HG02852 (cell line): ENCODE data around the gene ARHGEF7.

Source experiments
- ATAC-seq: cut with Tn5 transposase; IDR thresholded peaks from one replicate; pipeline ENCODE4 v1.9.1; 2021; ENCODE audit warnings: mild to moderate bottlenecking, moderate library complexity; ENCODE audit not compliant: unreplicated experiment

The ARHGEF7 gene

DNA sequence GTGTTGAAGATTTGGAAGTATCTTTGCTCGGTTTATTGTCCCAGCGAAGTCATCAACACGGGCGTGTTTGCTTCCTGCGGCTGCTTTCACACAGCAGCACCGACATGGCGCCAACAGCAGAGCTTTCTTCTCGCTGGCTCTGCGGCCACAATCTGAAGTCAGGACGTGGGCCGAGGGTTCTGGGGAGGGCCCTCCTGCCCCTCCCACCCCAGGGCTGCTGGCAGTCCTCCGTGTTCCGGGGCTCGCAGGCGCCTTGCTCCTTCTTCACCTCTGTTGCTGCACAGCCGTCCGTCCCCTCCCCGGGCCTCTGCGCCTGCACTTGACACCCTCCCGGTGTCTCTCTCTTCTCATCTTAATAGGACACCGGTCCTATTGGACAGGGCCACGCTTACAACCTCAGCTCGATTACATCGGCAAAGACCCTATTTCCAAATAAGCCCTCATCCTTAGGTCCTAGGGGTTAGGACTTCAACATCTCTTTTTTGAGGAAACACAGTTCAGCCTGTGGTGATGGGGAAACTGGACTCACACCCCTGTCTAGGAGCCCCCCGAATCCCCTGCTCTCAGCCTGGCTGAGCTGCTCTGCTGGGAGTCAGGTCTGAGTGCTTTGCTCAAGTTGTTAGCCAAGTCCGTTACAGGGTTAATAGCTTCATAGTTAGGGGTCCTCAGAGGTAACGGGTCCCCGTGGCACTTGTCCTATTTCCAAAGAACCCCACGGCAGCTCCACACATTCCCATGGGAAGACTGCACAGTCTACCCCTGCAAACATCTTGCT is 202.6 kb downstream of the ARHGEF7 start:
- ATAC-seq: no peak

DNA sequence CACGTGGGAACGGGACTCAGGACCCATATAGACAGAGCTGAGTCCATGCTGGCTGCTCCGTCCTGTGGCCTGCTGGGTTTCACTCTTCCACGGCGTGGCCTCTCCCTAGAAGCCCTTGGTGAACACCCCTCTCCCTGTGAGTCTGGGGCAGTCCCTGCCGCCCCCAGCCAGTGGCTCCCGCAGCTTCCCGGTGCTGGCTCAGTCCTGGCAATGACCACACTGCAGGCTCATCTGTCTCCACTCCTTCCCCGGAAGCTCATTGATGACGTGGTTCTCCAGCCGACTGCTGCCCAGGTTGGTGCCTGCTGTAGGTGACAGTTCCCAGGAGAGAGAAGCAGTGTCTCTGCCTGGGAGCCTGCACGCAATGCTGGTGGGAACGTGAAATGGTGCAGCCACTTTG is 203.3 kb downstream of the ARHGEF7 start:
- no peak for ATAC-seq

DNA sequence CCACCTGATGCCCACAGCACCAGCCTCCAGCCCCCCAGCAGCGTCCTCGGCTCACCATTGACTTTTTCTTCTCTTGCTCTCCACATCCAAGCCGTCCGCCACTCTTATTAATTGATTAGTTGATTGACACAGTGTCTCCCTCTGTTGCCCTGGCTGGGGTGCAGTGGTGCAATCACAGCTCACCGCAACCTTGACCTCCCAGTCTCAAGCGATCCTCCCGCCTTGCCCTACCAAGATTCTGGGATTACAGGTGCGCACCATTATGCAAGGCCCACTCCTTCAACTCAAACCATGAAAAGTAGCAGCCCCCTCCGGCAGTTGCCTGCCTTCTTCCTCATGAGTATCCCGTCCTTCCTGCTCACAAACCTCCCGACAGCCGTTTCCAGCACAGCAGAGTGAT is 204.4 kb downstream of the ARHGEF7 start:
- ATAC-seq: no peak

DNA sequence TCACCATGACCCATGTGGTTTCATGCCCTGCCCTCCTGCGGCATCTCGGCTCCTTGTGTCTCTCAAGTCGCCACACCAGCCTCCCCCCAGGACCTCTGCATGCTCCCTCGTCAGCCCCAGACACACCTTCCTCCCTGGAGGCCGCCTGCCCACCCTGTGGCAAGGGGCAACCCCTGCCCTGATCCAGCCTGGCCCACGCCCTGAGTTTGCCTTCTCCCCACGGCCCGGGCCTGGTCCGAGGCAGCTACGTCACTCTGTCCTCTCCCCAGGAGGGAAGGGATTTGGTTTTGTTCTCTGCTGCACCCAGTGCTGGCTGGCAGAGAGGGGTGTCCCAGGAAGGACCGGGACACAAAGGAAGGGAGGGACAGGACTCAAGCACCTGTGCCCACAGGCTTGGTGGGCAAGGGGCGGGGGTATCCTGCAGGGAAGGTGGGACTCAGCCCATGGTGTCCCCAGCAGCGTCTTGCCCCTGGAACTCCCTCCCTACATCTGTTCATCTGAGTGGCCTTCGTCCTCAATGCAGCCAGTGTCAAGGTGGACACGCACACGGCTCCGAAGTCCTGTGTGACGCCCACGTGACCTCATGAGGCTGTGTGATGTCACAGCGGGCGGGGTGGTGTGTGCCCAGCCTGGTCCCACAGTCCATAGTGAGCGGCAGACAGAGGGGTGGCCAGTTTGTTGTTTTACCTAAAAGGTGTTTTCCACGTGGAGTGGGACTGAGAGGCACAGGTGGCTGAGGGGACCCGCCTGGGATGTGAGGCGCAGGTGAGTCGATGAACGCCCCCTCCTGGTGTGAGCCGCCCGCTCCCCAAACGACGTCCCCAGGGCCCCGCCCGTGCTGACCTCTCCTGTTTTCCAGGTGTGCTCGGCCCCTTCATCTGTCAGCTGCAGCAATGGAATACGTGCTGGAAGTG is 205.1 kb downstream of the ARHGEF7 start, which contains the start of gene TEX29:
TSS of gene TEX29 (plus strand) at position 645 of the 914 bp plus-strand sequence. CDS start at position 894, 249 bp downstream.
- no peak for ATAC-seq

DNA sequence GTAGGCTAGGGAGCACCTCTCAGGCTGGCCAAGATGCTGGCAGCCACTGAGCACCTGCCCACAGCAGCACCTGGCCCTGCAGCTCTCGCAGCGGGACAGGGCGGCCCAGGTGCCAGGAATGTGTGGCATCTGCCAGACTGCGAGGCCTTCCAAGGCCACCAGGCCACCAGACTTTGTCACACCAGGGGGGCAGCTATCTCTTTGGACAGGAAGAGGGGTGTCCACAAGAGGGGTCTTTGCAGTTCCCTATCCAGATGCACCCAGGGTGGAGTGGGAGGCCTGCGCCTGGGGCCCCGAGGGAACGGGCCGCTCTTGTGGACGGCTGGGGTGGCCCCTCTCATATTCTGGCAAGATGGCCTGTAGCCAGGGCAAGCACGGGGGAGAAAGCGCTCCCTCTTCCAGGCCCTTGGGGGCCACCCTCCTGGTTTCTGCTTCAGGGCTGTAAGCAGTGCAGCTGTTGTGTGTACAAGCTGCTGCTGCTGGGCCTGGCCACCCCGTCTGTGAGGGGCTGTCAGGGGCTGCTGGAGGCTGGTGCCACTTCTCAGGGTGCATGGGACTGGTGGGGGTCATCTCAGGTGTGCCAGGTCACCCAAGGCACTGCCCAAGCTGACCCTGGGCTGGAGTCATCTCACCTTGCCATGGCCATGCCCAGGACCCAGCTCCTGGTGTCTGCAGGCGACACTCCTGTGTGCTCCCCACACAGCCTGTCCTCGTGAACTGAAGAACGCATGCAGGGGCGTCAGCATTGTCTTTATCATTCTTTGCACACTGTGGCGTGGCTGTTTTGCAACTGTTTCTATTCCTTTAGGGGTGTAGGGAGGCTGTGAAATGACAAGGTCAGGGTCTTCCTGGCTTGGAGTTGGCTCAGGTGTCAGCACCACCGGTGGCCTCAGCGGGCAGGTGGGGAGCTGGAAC is 207.1 kb downstream of the ARHGEF7 start:
- no peak for ATAC-seq

DNA sequence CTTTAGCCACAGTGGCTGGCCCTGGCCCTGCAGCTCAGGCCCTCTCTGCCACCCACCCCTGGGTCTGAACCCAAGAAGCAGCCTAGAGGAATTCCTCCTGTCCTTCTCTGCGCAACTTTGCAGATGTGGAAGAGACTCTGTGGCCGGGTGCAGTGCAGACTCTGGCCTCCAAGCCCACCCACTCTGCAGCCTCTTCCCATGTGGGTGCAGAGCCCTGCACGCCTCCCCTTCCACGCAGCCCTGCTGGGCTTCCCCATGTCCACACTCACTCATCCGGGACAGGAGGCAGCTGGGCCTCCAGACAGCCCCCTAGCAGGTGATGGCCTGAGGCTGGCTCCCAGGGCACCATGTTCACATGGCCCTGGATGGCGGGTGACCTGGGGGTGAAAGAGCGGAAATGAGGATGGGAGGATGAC is 207.8 kb downstream of the ARHGEF7 start:
- no peak for ATAC-seq

DNA sequence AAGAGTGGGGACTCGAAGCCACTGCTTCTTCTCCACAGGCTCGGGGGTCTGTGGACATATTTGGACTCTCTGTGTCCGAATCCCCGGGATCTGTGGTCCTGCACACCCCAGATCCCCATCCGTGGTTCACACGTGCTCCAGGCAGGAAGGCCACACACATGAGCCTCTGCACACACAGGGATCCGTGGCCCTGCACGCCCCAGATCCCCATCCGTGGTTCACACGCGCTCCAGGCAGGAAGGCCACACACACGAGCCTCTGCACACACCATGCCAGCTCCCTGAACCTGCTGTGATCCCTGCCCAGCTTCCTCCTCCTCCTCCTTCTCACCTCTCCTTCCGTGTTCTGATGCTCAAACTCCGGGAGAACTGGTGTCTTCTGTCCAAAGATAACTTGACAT is 208.4 kb downstream of the ARHGEF7 start:
- no peak for ATAC-seq

DNA sequence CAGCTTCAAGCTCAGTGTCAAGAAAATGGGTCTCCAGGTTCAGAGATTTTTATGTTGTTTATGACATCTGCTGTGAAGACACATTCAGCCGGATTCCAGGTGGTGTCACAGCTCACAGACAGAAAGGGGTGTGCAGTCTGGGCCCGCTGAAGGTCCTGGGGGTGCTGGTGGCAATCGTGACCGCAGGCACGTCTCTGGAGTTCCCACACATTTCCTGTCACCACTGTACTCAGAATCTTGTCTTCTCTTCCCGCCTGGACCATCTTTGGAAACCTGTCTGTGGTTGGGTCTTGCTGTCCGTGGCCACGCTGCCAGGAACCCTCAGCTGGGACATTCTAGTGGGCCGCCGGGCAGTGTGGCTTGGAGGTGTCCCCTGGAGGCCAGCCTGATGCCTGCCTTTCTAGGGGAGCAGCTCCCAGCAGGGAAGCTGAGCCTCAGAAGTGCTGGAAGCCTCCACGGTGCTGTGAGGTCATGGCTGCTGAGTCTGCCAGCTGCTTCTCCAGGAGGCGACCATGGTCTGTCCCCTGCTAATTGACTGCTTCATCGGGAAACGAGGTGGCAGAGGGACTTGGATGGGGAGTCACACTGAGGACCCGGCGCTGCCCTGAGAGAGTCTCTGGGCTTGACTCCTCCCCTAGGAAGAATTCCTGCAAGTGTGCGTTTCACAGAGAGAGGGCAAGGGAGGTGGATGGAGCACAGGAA is 209.0 kb downstream of the ARHGEF7 start:
- ATAC-seq: no peak

DNA sequence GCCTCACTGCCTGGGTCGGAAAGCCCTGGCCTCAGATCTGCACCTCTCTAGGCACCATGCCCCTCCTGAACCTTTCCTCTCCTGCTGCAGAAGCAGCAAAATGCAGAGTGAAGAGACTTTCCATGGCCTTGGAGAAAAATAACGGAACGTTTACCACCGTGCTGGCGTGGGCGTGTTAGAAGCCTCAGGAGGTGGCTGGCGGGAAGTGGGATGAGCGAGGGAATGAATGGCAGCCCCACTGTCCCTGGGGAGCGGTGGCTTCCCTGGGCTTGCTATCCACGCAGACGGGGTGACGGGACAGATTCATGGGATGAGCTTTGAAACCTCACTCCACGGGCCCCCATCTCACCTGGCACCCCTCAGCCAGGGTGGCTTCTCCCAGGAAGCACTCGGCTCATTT is 209.6 kb downstream of the ARHGEF7 start:
- ATAC-seq: no peak

DNA sequence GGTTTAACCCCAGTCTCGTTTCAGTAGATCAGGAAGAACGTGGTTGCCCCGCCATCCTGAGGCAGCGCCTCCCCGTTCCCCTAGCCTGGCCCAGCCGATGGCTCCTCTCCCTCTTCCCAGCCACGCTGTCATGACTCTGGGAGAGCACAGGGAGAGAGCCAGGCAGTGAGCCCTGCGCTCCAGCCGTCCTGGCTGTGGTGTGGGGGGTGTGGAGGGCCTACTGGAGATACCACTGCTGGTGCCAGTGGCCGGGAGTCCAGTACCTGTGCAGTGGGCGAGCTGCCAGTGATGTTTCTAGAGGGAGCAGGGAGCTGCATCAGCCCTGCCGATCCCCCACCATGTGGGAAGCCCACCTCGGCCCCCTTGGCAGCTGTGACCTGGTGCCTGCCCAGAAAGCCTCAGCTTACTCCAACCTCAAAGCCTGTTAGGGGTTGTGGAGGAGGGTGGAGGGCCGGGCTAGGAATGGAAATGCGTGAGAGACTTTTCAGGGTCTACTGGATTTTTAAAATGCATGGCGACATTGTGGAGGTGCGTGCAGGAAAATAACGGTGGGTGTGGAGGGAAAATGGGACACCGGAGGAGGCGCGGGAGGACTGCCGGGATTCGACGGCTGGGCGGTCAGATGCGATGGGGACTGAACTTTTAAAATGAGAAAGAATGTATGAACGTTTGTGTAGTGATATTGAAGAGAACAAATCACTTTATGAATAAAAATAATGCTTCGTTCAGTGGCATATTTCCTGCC is 210.2 kb downstream of the ARHGEF7 start:
- no peak for ATAC-seq

DNA sequence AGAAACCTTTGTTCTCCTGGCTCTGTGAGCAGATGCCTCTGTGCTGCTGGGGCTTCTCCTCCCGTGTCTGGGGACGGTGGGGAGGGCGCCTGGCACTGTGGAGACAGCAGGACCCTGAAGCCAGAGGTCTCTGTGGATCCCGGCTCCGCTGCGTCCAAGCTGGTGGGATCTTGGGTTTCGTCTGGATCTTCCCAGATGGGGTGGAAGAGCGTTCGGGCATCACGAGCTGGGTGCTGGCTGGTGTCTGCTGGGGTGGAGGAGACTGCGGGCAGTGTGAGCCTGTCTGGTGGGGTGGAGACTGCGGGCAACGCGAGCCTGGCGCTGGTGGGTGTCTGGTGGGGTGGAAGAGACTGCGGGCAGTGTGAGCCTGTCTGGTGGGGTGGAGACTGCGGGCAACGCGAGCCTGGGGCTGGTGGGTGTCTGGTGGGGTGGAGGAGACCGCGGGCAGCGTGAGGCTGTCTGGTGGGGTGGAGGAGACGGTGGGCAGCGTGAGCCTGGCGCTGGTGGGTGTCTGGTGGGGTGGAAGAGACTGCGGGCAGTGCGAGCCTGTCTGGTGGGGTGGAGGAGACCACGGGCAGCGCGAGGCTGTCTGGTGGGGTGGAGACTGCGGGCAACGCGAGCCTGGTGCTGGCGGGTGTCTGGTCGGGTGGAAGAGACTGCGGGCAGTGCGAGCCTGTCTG is 211.0 kb downstream of the ARHGEF7 start:
- ATAC-seq: no peak

DNA sequence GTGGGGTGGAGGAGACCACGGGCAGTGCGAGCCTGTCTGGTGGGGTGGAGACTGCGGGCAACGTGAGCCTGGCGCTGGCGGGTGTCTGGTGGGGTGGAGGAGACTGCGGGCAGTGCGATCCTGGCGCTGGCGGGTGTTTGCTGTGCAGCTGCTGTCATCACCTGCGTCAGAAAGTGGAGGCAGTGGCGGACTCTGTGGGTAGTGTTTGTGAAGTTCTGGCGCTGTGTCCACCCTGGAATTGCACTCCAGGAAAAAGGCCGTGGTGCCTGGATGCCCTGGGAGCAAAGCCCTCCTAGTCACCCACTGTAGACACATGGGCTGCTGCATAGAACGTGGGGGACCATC is 211.5 kb downstream of the ARHGEF7 start:
- ATAC-seq: no peak

DNA sequence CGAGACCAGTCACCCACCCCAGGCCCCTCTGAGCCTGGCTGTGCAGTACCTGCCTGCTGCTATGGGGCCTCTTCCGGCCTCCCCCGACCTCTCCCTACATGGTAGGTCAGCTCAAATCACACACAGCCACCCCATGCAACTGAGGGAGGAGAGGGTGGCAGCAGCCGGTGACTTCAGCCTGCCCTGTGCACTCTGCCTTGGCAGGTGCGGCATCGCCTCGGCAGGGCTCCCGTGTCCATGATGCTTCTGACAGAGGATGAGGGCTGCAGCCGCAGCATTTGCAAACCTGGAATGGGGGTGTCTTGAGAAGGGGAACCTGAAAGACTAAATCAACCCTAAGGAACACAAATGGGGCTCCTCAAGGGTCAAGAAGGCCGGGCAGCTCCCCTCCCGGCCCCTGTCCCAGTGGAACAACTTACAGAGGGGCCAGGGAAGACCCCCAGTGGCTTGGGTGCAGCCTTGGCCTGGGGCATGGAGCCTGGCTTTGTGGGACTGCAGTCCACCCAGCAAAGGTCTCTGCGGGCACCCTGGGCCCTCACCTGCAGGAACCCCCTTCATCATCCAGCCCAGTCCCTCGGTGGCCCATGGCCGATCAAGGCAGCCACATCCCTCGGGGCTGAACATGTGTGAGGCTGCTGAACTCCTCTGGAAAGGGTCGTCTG is 212.0 kb downstream of the ARHGEF7 start:
- ATAC-seq: no peak

DNA sequence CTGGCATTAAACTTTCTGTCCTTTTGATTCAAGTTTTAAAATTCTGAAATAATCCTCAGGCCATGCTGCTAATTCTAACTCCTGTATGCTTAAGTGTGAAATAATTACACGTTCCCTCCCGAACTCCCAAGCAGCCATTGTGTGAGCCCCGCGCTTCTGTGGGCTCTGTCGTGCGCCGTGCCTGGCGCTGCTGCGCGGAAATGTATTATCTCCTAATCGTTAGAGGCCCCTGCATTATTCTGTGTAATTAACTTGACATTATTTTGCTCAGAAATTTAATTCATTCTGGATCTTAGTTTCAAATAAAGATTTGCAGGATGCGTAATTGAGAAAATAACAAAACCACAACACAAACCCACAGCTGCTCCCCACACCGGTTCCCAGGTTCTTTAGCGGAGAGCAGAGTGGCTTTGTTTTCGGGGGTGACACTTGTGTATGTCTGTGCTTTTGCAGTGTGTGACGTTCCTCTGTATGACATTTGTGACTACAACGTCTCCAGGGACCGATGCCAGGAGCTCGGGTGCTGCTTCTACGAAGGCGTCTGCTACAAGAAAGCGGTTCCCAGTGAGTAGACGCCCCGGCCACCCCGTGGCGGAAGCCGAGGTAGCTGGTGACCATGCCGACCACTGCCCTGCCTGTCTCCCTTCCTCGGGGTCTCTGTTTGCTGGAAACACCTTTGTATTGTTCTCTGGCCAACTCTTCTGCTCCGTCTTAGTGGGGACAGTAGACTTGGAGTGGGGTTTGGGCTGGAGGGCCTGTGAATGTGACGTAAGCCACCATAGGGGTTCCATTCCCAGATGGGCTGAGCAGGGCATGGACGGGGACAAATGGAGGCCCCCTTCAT is 212.8 kb downstream of the ARHGEF7 start:
- no peak for ATAC-seq

DNA sequence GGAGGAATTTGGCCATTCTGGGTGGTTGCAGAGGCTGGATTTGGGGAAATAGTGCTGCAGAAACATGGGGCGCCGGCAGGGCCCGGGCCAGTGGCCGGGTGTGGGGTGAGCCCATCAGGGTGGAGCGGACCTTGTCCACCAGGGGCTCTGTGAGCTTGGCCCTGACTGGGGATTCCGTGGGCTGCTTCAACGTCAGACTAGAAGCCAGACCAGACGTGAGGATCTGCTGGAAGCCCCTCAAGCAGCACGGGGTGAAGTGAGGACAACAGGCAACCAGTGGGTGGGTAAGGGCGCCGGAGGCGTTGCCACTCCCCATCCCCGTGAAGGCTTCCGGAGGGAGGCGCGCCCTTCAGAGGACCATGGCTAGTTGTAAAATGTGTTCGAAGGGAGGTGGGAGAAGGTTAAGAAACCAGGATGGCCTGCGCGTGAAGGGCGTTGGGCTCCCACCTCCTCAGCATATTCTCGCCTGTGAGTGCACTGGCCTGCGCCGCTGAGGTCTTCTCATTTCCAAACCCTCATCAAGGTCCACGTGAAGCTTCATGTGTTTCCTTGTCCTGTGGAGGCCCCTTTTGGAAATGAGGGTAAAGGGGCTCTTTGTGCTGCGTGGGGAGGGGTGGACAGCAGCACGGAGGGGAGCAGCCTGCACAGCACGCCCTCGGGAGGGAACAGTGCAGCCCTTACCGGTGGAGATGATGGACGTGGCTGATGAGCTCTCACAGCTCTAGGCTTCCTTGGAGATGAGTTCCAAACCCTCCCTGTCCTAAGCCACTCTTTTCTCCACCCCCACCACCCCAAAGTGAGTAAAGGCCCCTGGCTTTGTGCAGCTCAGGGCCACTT is 213.7 kb downstream of the ARHGEF7 start:
- ATAC-seq: no peak

DNA sequence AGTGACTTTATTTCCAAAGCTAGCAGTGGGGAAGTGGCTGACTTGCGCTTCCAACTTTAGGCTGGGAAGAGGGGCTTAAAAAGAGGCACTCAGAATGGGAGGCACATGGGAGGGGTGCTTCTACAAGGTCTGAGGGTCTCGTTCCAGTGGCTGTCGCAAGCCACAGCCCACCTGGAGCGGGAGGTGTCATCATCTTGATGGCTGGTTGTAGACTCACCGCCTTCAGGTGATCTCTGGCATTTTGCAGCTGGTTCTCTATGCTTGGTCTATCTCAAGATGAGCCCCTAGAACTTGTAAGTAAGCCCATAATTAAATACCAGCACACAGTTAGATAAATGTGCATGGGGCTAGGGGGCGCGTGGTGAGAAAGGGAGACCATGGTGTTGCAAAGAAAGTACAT is 214.5 kb downstream of the ARHGEF7 start:
- no peak for ATAC-seq

DNA sequence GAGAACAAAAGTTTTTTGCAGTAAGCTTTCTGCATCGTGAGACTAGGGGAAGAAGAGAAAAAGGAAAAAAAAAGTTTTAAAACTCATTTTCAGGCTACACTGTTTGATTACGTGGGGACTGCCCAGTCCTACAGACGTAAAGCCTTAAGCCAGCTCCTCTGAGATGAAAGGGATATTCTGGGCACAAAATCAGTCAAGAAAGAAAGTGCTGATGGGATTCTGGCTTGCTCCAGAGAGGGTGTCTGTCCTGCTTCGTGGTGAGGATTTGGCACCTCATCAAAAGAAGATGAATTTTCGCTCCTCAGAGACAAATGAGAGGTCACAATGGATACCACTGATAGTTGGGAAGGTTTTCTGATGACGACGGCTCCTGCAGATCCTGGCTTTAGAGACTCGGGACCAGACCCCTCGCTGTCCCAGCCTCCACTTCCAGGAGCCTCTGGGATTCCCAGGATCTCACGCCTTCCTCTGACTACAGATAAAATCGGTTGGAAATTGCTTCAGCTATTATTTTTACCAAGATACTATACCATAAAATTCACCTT is 215.0 kb downstream of the ARHGEF7 start:
- ATAC-seq: no peak
